NCI-H1105 (cell line): Measurements from ENCODE around the gene DOHH.
A peak's percentile ranks its signal among the peaks of the same experiment; 100 is the strongest.
"Not testable (repeated sequence)": the region's sequence is repeated elsewhere in the genome, so short reads cannot be mapped to it uniquely, and the experiment has no call there.

Experiments
- DNase-seq: peaks from one replicate; lab custom pipeline; 2025; lab: John Stamatoyannopoulos, UW

The DOHH gene

GRCh38 chr19:3519126-3519525 lies 18.7 kb upstream of the DOHH start:
- no peak for DNase-seq

- no peak for DNase-seq
These were observed 18.2 kb upstream of the DOHH start for GRCh38 chr19:3518659-3519058.

GRCh38 chr19:3518255-3518654 lies 17.8 kb upstream of the DOHH start:
- DNase-seq, result no peak

GRCh38 chr19:3517638-3518037 lies 17.2 kb upstream of the DOHH start:
- DNase-seq, result no peak

- peak; percentile 33 for DNase-seq
These were observed 16.3 kb upstream of the DOHH start for GRCh38 chr19:3516675-3517207.

GRCh38 chr19:3515891-3516422 lies 15.5 kb upstream of the DOHH start:
- DNase-seq, result no peak

GRCh38 chr19:3514930-3515329 lies 14.5 kb upstream of the DOHH start:
- DNase-seq, result no peak

GRCh38 chr19:3513229-3514140 lies 13.0 kb upstream of the DOHH start:
- no peak for DNase-seq

- no peak for DNase-seq
These were observed 12.2 kb upstream of the DOHH start for GRCh38 chr19:3512562-3513228.

- no peak for DNase-seq
These were observed 11.2 kb upstream of the DOHH start for GRCh38 chr19:3511506-3512251.

- DNase-seq, result no peak
These were observed 10.3 kb upstream of the DOHH start for GRCh38 chr19:3510727-3511126.

GRCh38 chr19:3509566-3509989 lies 9.1 kb upstream of the DOHH start:
- DNase-seq, result no peak

GRCh38 chr19:3508771-3509535 lies 8.5 kb upstream of the DOHH start:
- DNase-seq, result no peak

GRCh38 chr19:3508121-3508661 lies 7.7 kb upstream of the DOHH start:
- DNase-seq, result not testable (repeated sequence)

- DNase-seq, result no peak
These were observed 7.1 kb upstream of the DOHH start for GRCh38 chr19:3507371-3508120.

GRCh38 chr19:3506384-3507340 lies 6.2 kb upstream of the DOHH start:
- DNase-seq, result no peak

GRCh38 chr19:3505598-3506383 lies 5.3 kb upstream of the DOHH start, which contains the start of gene FZR1:
FZR1 (plus strand) TSS chr19:3506311; CDS start chr19:3522990, 16,679 bp downstream.
- peak; percentile 99 for DNase-seq

GRCh38 chr19:3504735-3505134 lies 4.3 kb upstream of the DOHH start:
- DNase-seq, result no peak
